HG03354 (cell line): ENCODE measurements around the gene PPP2R3A.

Experiments
- ATAC-seq: cut with Tn5 transposase; IDR thresholded peaks from one replicate; pipeline ENCODE4 v1.9.1; 2021; ENCODE audit warnings: mild to moderate bottlenecking; ENCODE audit not compliant: unreplicated experiment, poor library complexity, severe bottlenecking

The PPP2R3A gene

GRCh38 chr3:136008732-136009470 is 43.4 kb downstream of the PPP2R3A start:
- no peak for ATAC-seq

GRCh38 chr3:136018876-136019275 is 53.3 kb downstream of the PPP2R3A start:
- ATAC-seq: no peak

GRCh38 chr3:136021803-136022202 is 56.3 kb downstream of the PPP2R3A start:
- no peak for ATAC-seq

GRCh38 chr3:136022529-136023263 is 57.2 kb downstream of the PPP2R3A start:
- ATAC-seq: no peak

- ATAC-seq: no peak
Measured at GRCh38 chr3:136023264-136023978, 57.9 kb downstream of the PPP2R3A start.

- no peak for ATAC-seq
Measured at GRCh38 chr3:136036306-136036705, 70.8 kb downstream of the PPP2R3A start.

- ATAC-seq: no peak
Measured at GRCh38 chr3:136038668-136039067, 73.1 kb downstream of the PPP2R3A start.

GRCh38 chr3:136042608-136043221 is 77.2 kb downstream of the PPP2R3A start:
- no peak for ATAC-seq

GRCh38 chr3:136044980-136045745 is 79.6 kb downstream of the PPP2R3A start:
- no peak for ATAC-seq

- ATAC-seq: no peak
Measured at GRCh38 chr3:136048068-136048467, 82.5 kb downstream of the PPP2R3A start.

- ATAC-seq: no peak
Measured at GRCh38 chr3:136050250-136050649, 84.7 kb downstream of the PPP2R3A start.

- ATAC-seq: no peak
Measured at GRCh38 chr3:136055491-136055890, 90.0 kb downstream of the PPP2R3A start.

- ATAC-seq: no peak
Measured at GRCh38 chr3:136067211-136067610, 101.7 kb downstream of the PPP2R3A start.

GRCh38 chr3:136068708-136069107 is 103.2 kb downstream of the PPP2R3A start:
- no peak for ATAC-seq

GRCh38 chr3:136069933-136070332 is 104.4 kb downstream of the PPP2R3A start:
- no peak for ATAC-seq

- ATAC-seq: no peak
Measured at GRCh38 chr3:136070334-136070733, 104.8 kb downstream of the PPP2R3A start.

- no peak for ATAC-seq
Measured at GRCh38 chr3:136070953-136071949, 105.7 kb downstream of the PPP2R3A start.

- no peak for ATAC-seq
Measured at GRCh38 chr3:136074546-136075170, 109.1 kb downstream of the PPP2R3A start.
